Fibroblast of the conjunctiva (primary cell): ENCODE measurements around the gene CLDN25.

Experiments
- DNase-seq: peaks from one replicate; pipeline ENCODE4 v3.0.0-alpha.2; 2010; ENCODE audit warnings: low read depth

Gene CLDN25

GRCh38 chr11:113808931-113809330, 29.3 kb downstream of the CLDN25 start:
- no peak for DNase-seq

- DNase-seq, result no peak
Observed at GRCh38 chr11:113814181-113814580, 34.6 kb downstream of the CLDN25 start.

- DNase-seq, result no peak
Observed at GRCh38 chr11:113817162-113817561, 37.6 kb downstream of the CLDN25 start.

- no peak for DNase-seq
Observed at GRCh38 chr11:113817626-113818025, 38.0 kb downstream of the CLDN25 start.

GRCh38 chr11:113818426-113818825, 38.8 kb downstream of the CLDN25 start:
- DNase-seq, result no peak

- DNase-seq, result no peak
Observed at GRCh38 chr11:113827477-113827876, 47.9 kb downstream of the CLDN25 start.

- no peak for DNase-seq
Observed at GRCh38 chr11:113828191-113828590, 48.6 kb downstream of the CLDN25 start.

- DNase-seq, result no peak
Observed at GRCh38 chr11:113829751-113830150, 50.2 kb downstream of the CLDN25 start.
